GM18498 (cell line): ENCODE measurements around the gene LGALS9C.
A peak's percentile ranks its signal among the peaks of the same experiment; 100 is the strongest.
"Not testable (repeated sequence)": the region's sequence is repeated elsewhere in the genome, so short reads cannot be mapped to it uniquely, and the experiment has no call there.

Source experiments
- ATAC-seq: cut with Tn5 transposase; IDR thresholded peaks from one replicate; pipeline ENCODE4 v1.9.1; 2021; ENCODE audit warnings: mild to moderate bottlenecking, moderate library complexity; ENCODE audit not compliant: unreplicated experiment

LGALS9C gene

GRCh38 chr17:18478362-18478761 lies 1.8 kb downstream of the LGALS9C start:
- ATAC-seq: not testable (repeated sequence)

- not testable (repeated sequence) for ATAC-seq
Measured at GRCh38 chr17:18478977-18479595, 2.5 kb downstream of the LGALS9C start.

- ATAC-seq: not testable (repeated sequence)
Measured at GRCh38 chr17:18481775-18482174, 5.2 kb downstream of the LGALS9C start.

- not testable (repeated sequence) for ATAC-seq
Measured at GRCh38 chr17:18485936-18486464, 9.4 kb downstream of the LGALS9C start.

- not testable (repeated sequence) for ATAC-seq
Measured at GRCh38 chr17:18487633-18488032, 11.0 kb downstream of the LGALS9C start.

GRCh38 chr17:18488622-18489021 lies 12.0 kb downstream of the LGALS9C start:
- not testable (repeated sequence) for ATAC-seq

- not testable (repeated sequence) for ATAC-seq
Measured at GRCh38 chr17:18490016-18490415, 13.4 kb downstream of the LGALS9C start.

GRCh38 chr17:18492712-18493480 lies 16.3 kb downstream of the LGALS9C start:
- peak; percentile 70 for ATAC-seq

GRCh38 chr17:18494250-18494768 lies 17.7 kb downstream of the LGALS9C start:
- not testable (repeated sequence) for ATAC-seq

GRCh38 chr17:18497044-18497443 lies 20.5 kb downstream of the LGALS9C start:
- not testable (repeated sequence) for ATAC-seq

- ATAC-seq: not testable (repeated sequence)
Measured at GRCh38 chr17:18499100-18499499, 22.5 kb downstream of the LGALS9C start.

- ATAC-seq: not testable (repeated sequence)
Measured at GRCh38 chr17:18499756-18500155, 23.2 kb downstream of the LGALS9C start.

GRCh38 chr17:18500281-18500680 lies 23.7 kb downstream of the LGALS9C start:
- ATAC-seq: not testable (repeated sequence)

- ATAC-seq: not testable (repeated sequence)
Measured at GRCh38 chr17:18500816-18501215, 24.2 kb downstream of the LGALS9C start.

GRCh38 chr17:18503221-18503620 lies 26.6 kb downstream of the LGALS9C start:
- not testable (repeated sequence) for ATAC-seq

- not testable (repeated sequence) for ATAC-seq
Measured at GRCh38 chr17:18507729-18508128, 31.1 kb downstream of the LGALS9C start.

- ATAC-seq: not testable (repeated sequence)
Measured at GRCh38 chr17:18508667-18509066, 32.1 kb downstream of the LGALS9C start.

- not testable (repeated sequence) for ATAC-seq
Measured at GRCh38 chr17:18521100-18521499, 44.5 kb downstream of the LGALS9C start.

- not testable (repeated sequence) for ATAC-seq
Measured at GRCh38 chr17:18525015-18525414, 48.4 kb downstream of the LGALS9C start.

GRCh38 chr17:18526168-18526800 lies 49.7 kb downstream of the LGALS9C start:
- ATAC-seq: not testable (repeated sequence)

GRCh38 chr17:18527354-18527753 lies 50.8 kb downstream of the LGALS9C start:
- not testable (repeated sequence) for ATAC-seq
